HG03520 (cell line): ENCODE results near the gene SMAP1.

Experiments
- ATAC-seq: cut with Tn5 transposase; IDR thresholded peaks from one replicate; pipeline ENCODE4 v1.9.1; 2021; ENCODE audit warnings: mild to moderate bottlenecking, moderate library complexity; ENCODE audit not compliant: unreplicated experiment

The SMAP1 gene

GRCh38 chr6:70680396-70680795 lies 12.7 kb downstream of the SMAP1 start:
- no peak for ATAC-seq

GRCh38 chr6:70684794-70685493 lies 17.3 kb downstream of the SMAP1 start:
- no peak for ATAC-seq

- ATAC-seq: no peak
Measured at GRCh38 chr6:70685494-70686180, 18.0 kb downstream of the SMAP1 start.

- no peak for ATAC-seq
Measured at GRCh38 chr6:70686548-70687133, 19.0 kb downstream of the SMAP1 start.

GRCh38 chr6:70693887-70694286 lies 26.2 kb downstream of the SMAP1 start:
- no peak for ATAC-seq

GRCh38 chr6:70694371-70694770 lies 26.7 kb downstream of the SMAP1 start:
- no peak for ATAC-seq

GRCh38 chr6:70700922-70701876 lies 33.5 kb downstream of the SMAP1 start:
- no peak for ATAC-seq

GRCh38 chr6:70705772-70706171 lies 38.1 kb downstream of the SMAP1 start:
- ATAC-seq: no peak

GRCh38 chr6:70706491-70707123 lies 38.9 kb downstream of the SMAP1 start:
- ATAC-seq: no peak

GRCh38 chr6:70707893-70708292 lies 40.2 kb downstream of the SMAP1 start:
- ATAC-seq: no peak

GRCh38 chr6:70708448-70708847 lies 40.8 kb downstream of the SMAP1 start:
- ATAC-seq: peak; percentile 55

GRCh38 chr6:70709826-70710225 lies 42.1 kb downstream of the SMAP1 start:
- ATAC-seq: no peak

GRCh38 chr6:70714716-70715257 lies 47.1 kb downstream of the SMAP1 start:
- no peak for ATAC-seq

- ATAC-seq: no peak
Measured at GRCh38 chr6:70717038-70717801, 49.5 kb downstream of the SMAP1 start.

GRCh38 chr6:70724524-70724923 lies 56.8 kb downstream of the SMAP1 start:
- ATAC-seq: no peak

- no peak for ATAC-seq
Measured at GRCh38 chr6:70725817-70726415, 58.2 kb downstream of the SMAP1 start.

- ATAC-seq: no peak
Measured at GRCh38 chr6:70734381-70734780, 66.7 kb downstream of the SMAP1 start.

GRCh38 chr6:70734979-70735378 lies 67.3 kb downstream of the SMAP1 start:
- no peak for ATAC-seq

- no peak for ATAC-seq
Measured at GRCh38 chr6:70735513-70735912, 67.8 kb downstream of the SMAP1 start.
